ENCODE results near the gene BAZ2B.

Gene BAZ2B

GRCh38 chr2:159572459-159572858, 43.9 kb downstream of the BAZ2B start:
- Histone ChIP-seq H3K79me2 (ENCODE audit: low read length) (no peaks in the 10 kb centered on the region), H3K9ac (ENCODE audit: low read length) (no peak overlapping the region), H3K9me2 (replicated peaks; ENCODE audit: insufficient read depth, low read length) (no peaks in the 10 kb centered on the region), H3K27ac (ENCODE audit: low read length) (no peak overlapping the region), H4K20me1 (ENCODE audit: insufficient read depth, low read length) (no peaks in the 10 kb centered on the region), H3K9me3 (replicated peaks; ENCODE audit: insufficient read depth, low read length) (no peaks in the 10 kb centered on the region), H3K36me3 (replicated peaks; ENCODE audit: insufficient read depth, low read length) (no peaks in the 10 kb centered on the region), H3K4me2 (ENCODE audit: low read depth, low read length) (no peak overlapping the region), H3F3A (ENCODE audit: insufficient read depth, low read length) (no peaks in the 10 kb centered on the region), H3K27me3 (replicated peaks; ENCODE audit: insufficient read depth, low read length) (no peaks in the 10 kb centered on the region), H3K4me3 (ENCODE audit: low read length) (no peak overlapping the region), H3K4me1 (ENCODE audit: low read length) (no peaks in the 10 kb centered on the region), H2AFZ (ENCODE audit: low read length) (no peak overlapping the region)
- TF ChIP-seq EZH2 (optimal IDR thresholded peaks at IDR 0.05; ENCODE audit: low read depth, low read length) (no peak), CTCF (IDR thresholded peaks at IDR 0.05; ENCODE audit: low read length) (no peak), EZH2phosphoT487 (IDR thresholded peaks at IDR 0.05; ENCODE audit: low read length) (no peak)
- no peak for DNase-seq

GRCh38 chr2:159571540-159572260, 44.6 kb downstream of the BAZ2B start:
- TF ChIP-seq CTCF (IDR thresholded peaks at IDR 0.05; ENCODE audit: low read length) (no peak), EZH2phosphoT487 (IDR thresholded peaks at IDR 0.05; ENCODE audit: low read length) (no peak), EZH2 (optimal IDR thresholded peaks at IDR 0.05; ENCODE audit: low read depth, low read length) (no peak)
- no peak for DNase-seq
- Histone ChIP-seq H3K4me3 (ENCODE audit: low read length) (no peak overlapping the region), H2AFZ (ENCODE audit: low read length) (no peak overlapping the region), H3F3A (ENCODE audit: insufficient read depth, low read length) (no peaks in the 10 kb centered on the region), H3K36me3 (replicated peaks; ENCODE audit: insufficient read depth, low read length) (no peaks in the 10 kb centered on the region), H3K9me3 (replicated peaks; ENCODE audit: insufficient read depth, low read length) (no peaks in the 10 kb centered on the region), H3K79me2 (ENCODE audit: low read length) (no peaks in the 10 kb centered on the region), H3K4me2 (ENCODE audit: low read depth, low read length) (no peak overlapping the region), H3K9ac (ENCODE audit: low read length) (no peak overlapping the region), H4K20me1 (ENCODE audit: insufficient read depth, low read length) (no peaks in the 10 kb centered on the region), H3K4me1 (ENCODE audit: low read length) (no peaks in the 10 kb centered on the region), H3K9me2 (replicated peaks; ENCODE audit: insufficient read depth, low read length) (no peaks in the 10 kb centered on the region), H3K27me3 (replicated peaks; ENCODE audit: insufficient read depth, low read length) (no peaks in the 10 kb centered on the region), H3K27ac (ENCODE audit: low read length) (no peak overlapping the region)

- Histone ChIP-seq H3K4me1 (ENCODE audit: low read length) (no peaks in the 10 kb centered on the region), H3K27me3 (replicated peaks; ENCODE audit: insufficient read depth, low read length) (no peaks in the 10 kb centered on the region), H3K27ac (ENCODE audit: low read length) (no peak overlapping the region), H3K36me3 (replicated peaks; ENCODE audit: insufficient read depth, low read length) (no peaks in the 10 kb centered on the region), H3K4me3 (ENCODE audit: low read length) (no peak overlapping the region), H4K20me1 (ENCODE audit: insufficient read depth, low read length) (no peaks in the 10 kb centered on the region), H3K9me2 (replicated peaks; ENCODE audit: insufficient read depth, low read length) (no peaks in the 10 kb centered on the region), H3K4me2 (ENCODE audit: low read depth, low read length) (no peak overlapping the region), H3F3A (ENCODE audit: insufficient read depth, low read length) (no peaks in the 10 kb centered on the region), H3K79me2 (ENCODE audit: low read length) (no peaks in the 10 kb centered on the region), H2AFZ (ENCODE audit: low read length) (no peak overlapping the region), H3K9ac (ENCODE audit: low read length) (no peak overlapping the region), H3K9me3 (replicated peaks; ENCODE audit: insufficient read depth, low read length) (no peaks in the 10 kb centered on the region)
- TF ChIP-seq EZH2 (optimal IDR thresholded peaks at IDR 0.05; ENCODE audit: low read depth, low read length), result no peak
- TF ChIP-seq CTCF (IDR thresholded peaks at IDR 0.05; ENCODE audit: low read length), result no peak
- no peak for TF ChIP-seq EZH2phosphoT487 (IDR thresholded peaks at IDR 0.05; ENCODE audit: low read length)
- no peak for DNase-seq
These were observed 52.3 kb downstream of the BAZ2B start for GRCh38 chr2:159564081-159564480.

Data from MM.1S (cell line).